ENCODE results near the gene NIPSNAP3A.
A peak's percentile ranks its signal among the peaks of the same experiment; 100 is the strongest.
"Not testable (repeated sequence)": the region's sequence is repeated elsewhere in the genome, so short reads cannot be mapped to it uniquely, and the experiment has no call there.

The NIPSNAP3A gene

DNA sequence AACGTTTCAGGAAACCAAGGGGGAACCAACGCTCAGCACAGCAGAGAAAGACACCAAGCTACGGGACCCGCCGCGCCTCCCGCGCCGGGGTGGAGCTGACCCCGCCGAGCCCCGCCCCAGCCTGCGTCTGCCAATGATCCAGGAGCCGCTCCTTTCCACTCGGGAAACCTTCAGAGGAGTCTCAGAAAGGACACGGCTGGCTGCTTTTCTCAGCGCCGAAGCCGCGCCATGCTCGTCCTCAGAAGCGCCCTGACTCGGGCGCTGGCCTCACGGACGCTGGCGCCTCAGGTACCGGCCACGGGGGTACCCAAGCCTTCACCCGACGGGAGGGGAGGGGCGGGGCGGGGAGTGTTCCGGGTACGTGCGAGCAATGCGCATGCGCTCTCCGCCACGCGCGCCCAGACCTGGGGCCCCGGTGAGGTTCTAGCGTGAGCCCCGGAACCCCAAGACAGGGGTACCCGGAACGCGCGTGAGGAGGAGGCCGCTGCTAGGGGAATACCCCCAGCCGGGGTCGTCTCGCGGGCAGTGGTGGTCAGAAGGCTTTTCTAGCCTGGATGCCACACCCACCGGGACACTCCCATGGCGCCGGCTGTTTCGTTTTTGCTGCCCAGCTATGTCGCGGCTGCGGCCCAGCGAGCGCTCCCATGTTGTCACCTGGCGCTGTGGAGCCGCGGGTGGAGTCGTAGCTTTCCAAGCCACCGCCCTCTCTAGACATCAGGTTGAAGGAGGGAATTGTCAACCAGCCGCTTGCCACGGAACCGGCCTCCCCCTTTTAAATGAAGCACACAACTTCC, at the start of gene NIPSNAP3A:
Gene NIPSNAP3A, plus strand, starts transcription at position 119 of the 794 bp plus-strand sequence. Its CDS starts 110 bp downstream, at position 229.
- DNase-seq (ENCODE audit: low read depth): peak; percentile 60
- H3K4me3 ChIP-seq (ENCODE audit: low read length): peak within 1 kb of the TSS; percentile 83
- TF ChIP-seq, protein P1, sequence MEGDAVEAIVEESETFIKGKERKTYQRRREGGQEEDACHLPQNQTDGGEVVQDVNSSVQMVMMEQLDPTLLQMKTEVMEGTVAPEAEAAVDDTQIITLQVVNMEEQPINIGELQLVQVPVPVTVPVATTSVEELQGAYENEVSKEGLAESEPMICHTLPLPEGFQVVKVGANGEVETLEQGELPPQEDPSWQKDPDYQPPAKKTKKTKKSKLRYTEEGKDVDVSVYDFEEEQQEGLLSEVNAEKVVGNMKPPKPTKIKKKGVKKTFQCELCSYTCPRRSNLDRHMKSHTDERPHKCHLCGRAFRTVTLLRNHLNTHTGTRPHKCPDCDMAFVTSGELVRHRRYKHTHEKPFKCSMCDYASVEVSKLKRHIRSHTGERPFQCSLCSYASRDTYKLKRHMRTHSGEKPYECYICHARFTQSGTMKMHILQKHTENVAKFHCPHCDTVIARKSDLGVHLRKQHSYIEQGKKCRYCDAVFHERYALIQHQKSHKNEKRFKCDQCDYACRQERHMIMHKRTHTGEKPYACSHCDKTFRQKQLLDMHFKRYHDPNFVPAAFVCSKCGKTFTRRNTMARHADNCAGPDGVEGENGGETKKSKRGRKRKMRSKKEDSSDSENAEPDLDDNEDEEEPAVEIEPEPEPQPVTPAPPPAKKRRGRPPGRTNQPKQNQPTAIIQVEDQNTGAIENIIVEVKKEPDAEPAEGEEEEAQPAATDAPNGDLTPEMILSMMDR (conservative IDR thresholded peaks at IDR 0.05; ENCODE audit: low read length): no peak

GRCh38 chr9:104700306-104700705, 47.2 kb upstream of the NIPSNAP3A start:
- TF ChIP-seq, protein P1 (conservative IDR thresholded peaks at IDR 0.05; ENCODE audit: low read length): no peak
- no peak for DNase-seq (ENCODE audit: low read depth)
- no peak overlapping the region for H3K4me3 ChIP-seq (ENCODE audit: low read length)

GRCh38 chr9:104708737-104709136, 38.7 kb upstream of the NIPSNAP3A start:
- DNase-seq (ENCODE audit: low read depth); H3K4me3 ChIP-seq (ENCODE audit: low read length): not testable (repeated sequence)

- no peak for DNase-seq (ENCODE audit: low read depth)
- TF ChIP-seq, protein P1 (conservative IDR thresholded peaks at IDR 0.05; ENCODE audit: low read length): no peak
- H3K4me3 ChIP-seq (ENCODE audit: low read length): no peak overlapping the region
Observed at GRCh38 chr9:104711604-104712003, 35.9 kb upstream of the NIPSNAP3A start.

DNA sequence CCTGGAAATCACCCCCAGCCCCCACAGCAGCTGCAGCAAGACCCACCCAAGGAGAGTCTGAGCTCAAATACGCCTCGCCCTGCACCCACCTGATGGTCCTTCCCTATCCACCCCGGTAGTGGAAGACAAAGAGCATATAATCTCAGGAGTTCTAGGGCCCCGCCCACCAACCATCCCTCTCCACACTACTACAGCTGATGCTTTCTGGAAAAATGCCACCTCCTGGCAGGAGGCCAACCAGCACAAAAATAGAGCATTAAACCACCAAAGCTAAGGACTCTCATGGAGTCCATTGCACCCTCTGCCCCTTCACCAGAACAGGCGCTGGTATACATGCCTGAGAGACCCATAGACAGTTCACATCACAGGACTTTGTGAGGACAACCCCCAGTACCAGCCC, 22.5 kb upstream of the NIPSNAP3A start:
- no peak for DNase-seq (ENCODE audit: low read depth)
- H3K4me3 ChIP-seq (ENCODE audit: low read length): no peak overlapping the region
- TF ChIP-seq, protein P1 (conservative IDR thresholded peaks at IDR 0.05; ENCODE audit: low read length): no peak

DNA sequence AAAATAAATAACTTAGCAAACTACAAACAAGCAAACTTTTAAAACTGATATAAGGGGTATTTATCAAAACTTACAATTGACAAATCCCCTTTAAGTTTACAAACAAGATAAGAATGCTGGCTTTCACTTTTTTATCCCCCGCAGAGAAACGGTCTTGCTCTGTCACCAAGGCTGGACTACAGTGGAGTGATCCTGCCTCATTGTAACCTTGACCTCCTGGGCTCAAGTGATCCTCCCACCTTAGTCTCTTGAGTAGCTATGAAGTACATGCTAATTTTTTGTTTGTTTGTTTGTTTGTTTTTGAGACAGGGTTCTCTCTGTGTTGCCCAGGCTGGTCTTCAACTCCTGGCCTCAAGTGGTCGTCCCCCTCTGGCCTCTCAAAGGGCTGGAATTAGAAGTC, 9.0 kb upstream of the NIPSNAP3A start:
- DNase-seq (ENCODE audit: low read depth): no peak
- no peak overlapping the region for H3K4me3 ChIP-seq (ENCODE audit: low read length)
- TF ChIP-seq, protein P1 (conservative IDR thresholded peaks at IDR 0.05; ENCODE audit: low read length): no peak

DNA sequence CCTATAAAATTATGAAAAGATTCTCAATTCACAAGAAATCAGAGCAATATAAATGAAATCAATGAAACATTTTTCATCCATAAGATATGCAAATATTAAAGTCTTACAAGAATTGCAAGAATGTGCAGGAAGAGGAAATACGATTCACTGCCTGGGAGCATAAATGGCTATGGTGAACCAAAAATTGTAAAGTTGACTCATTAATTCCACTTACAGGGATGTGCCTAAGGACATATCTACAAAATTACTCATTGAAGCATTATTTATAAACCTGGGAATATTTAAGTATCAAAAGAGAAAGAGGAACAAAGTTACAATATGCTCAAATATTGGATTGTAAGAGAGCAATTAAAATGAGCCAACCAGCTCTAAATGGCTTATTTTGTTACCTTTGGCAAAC, 6.9 kb upstream of the NIPSNAP3A start:
- DNase-seq (ENCODE audit: low read depth): peak; percentile 69
- no peak overlapping the region for H3K4me3 ChIP-seq (ENCODE audit: low read length)
- TF ChIP-seq, protein P1 (conservative IDR thresholded peaks at IDR 0.05; ENCODE audit: low read length): no peak

Data from AG10803 (cell line).